ENCODE measurements around the gene COL4A6.

COL4A6 gene

DNA sequence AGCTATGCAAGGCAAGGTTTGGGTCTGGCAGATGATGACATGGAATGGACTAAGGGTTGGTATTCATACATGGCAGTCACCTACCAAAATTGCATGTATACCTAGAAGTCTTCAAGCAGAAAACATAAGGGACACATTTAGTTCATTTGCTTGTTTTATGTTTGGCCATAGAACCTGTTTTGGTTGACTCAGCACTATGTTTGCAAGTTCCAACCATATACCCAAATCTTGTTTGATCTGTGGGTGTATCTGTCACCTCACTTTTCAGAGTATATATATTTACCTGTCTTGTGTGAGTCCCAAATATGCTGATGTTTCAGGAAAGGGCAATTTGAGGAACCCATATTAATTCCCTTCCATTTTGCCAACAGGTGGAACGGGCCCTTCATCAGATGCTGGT lies 307.3 kb downstream of the COL4A6 start:
- H3K27ac Mint-ChIP-seq, result no peak overlapping the region
- H3K36me3 Mint-ChIP-seq (ENCODE audit: low read depth), result peaks cover 62% of the 10 kb centered on the region
- H3K4me3 Mint-ChIP-seq, result no peak overlapping the region
- no peaks in the 10 kb centered on the region for H3K4me1 Mint-ChIP-seq (ENCODE audit: low read depth)
- no peak for DNase-seq
- H3K9me3 Mint-ChIP-seq, result no peaks in the 10 kb centered on the region
- H3K27me3 Mint-ChIP-seq, result peaks cover 19% of the 10 kb centered on the region

DNA sequence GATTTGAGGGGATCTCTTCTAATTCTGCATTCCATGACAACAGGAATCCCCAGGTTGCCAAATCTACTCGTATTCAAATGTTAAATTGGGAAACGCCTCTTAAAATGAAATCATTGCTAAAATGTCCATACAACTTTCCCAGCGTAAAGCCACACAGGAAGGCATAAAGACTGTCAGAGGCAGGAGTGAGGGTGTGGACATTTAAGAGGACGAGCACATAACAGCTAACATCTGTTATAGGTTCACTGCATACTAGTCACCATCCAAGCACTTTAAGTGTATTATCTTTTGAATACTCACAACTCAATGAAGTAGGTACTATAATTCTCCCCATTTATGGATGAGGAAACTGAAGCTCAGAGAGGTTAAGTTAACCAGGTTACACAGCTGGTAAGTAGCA lies 311.1 kb downstream of the COL4A6 start:
- DNase-seq, result no peak
- Mint-ChIP-seq H3K9me3 (no peaks in the 10 kb centered on the region), H3K36me3 (ENCODE audit: low read depth) (peaks cover 30% of the 10 kb centered on the region), H3K27ac (no peak overlapping the region), H3K4me1 (ENCODE audit: low read depth) (no peaks in the 10 kb centered on the region), H3K27me3 (peaks cover 5% of the 10 kb centered on the region), H3K4me3 (no peak overlapping the region)

DNA sequence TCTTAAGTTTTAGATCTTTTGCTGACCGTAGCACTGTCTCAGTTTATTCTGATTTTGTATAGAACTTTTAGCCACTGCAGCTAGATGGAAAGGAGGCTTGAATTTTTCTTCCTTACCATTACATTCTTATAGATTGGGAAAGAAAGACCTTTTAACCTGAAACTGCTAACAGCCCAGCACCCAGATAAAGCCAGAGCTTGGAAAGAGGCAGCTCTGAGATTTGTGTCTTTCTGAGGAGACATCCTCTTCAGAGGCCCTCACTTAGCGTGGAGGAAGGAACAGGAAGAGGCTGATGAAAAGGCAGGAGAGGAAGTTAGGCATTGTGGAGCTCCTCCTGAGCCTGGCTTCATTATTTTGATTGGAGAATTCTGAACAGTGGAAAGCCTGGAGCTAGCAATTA lies 311.6 kb downstream of the COL4A6 start:
- Mint-ChIP-seq H3K27ac (no peak overlapping the region), H3K36me3 (ENCODE audit: low read depth) (peaks cover 27% of the 10 kb centered on the region), H3K4me1 (ENCODE audit: low read depth) (no peaks in the 10 kb centered on the region), H3K4me3 (no peak overlapping the region), H3K27me3 (peaks cover 3% of the 10 kb centered on the region), H3K9me3 (no peaks in the 10 kb centered on the region)
- DNase-seq, result no peak

- Mint-ChIP-seq H3K4me1 (ENCODE audit: low read depth) (no peaks in the 10 kb centered on the region), H3K27me3 (no peaks in the 10 kb centered on the region), H3K4me3 (no peak overlapping the region), H3K27ac (no peak overlapping the region), H3K36me3 (ENCODE audit: low read depth) (peaks cover 12% of the 10 kb centered on the region), H3K9me3 (no peaks in the 10 kb centered on the region)
- no peak for DNase-seq
These were observed 314.4 kb downstream of the COL4A6 start for GRCh38 chrX:108123591-108124366.

DNA sequence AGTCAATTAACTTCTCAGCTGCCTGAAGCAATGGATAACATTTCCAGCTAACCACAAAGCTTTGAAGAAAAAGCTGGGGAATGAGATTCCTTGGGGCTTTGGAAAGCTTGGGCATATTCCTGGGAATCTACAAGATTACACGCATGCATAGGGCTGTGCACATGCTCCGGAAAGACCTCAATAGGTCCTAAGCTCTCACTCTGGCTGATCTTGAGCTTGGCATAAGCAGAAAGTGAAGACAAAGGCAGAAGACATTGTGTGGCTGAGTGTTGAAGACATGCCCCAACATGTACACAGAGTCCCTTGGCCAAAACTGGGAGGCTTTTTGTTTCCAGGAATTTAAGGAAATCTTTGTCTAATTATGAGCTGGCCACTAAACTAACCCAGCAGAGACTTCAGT lies 315.5 kb downstream of the COL4A6 start:
- Mint-ChIP-seq H3K27me3 (no peaks in the 10 kb centered on the region), H3K36me3 (ENCODE audit: low read depth) (peaks cover 8% of the 10 kb centered on the region), H3K4me1 (ENCODE audit: low read depth) (no peaks in the 10 kb centered on the region), H3K27ac (no peak overlapping the region), H3K4me3 (no peak overlapping the region), H3K9me3 (no peaks in the 10 kb centered on the region)
- no peak for DNase-seq

DNA sequence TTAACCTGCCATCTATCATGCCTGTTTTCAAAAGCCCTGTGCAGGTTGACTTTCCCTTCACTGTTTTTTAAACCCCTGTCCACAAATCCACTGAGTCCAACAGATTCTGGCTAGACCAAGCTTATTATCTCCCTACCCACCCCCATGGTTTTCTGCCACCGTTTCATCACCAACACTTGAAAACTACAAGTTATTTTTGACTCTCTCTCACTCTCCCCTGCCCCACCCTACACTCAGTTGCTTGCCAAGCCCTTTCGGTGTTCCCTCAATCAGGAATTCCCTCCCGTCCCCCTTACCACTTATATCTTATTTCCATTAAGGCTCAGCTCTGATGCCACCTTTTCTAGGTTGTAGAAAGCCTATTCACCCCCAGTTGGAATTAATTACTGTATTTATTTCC lies 316.9 kb downstream of the COL4A6 start:
- peaks cover 7% of the 10 kb centered on the region for H3K27me3 Mint-ChIP-seq
- H3K9me3 Mint-ChIP-seq, result no peaks in the 10 kb centered on the region
- H3K4me3 Mint-ChIP-seq, result no peak overlapping the region
- H3K27ac Mint-ChIP-seq, result no peak overlapping the region
- DNase-seq, result no peak
- H3K4me1 Mint-ChIP-seq (ENCODE audit: low read depth), result no peaks in the 10 kb centered on the region
- no peaks in the 10 kb centered on the region for H3K36me3 Mint-ChIP-seq (ENCODE audit: low read depth)

GRCh38 chrX:108117988-108118387 lies 320.2 kb downstream of the COL4A6 start:
- peaks cover 3% of the 10 kb centered on the region for H3K4me1 Mint-ChIP-seq (ENCODE audit: low read depth)
- peaks cover 18% of the 10 kb centered on the region for H3K27me3 Mint-ChIP-seq
- DNase-seq, result no peak
- no peak overlapping the region for H3K27ac Mint-ChIP-seq
- no peaks in the 10 kb centered on the region for H3K36me3 Mint-ChIP-seq (ENCODE audit: low read depth)
- H3K4me3 Mint-ChIP-seq, result no peak overlapping the region
- H3K9me3 Mint-ChIP-seq, result no peaks in the 10 kb centered on the region

- Mint-ChIP-seq H3K27me3 (peaks cover 19% of the 10 kb centered on the region), H3K27ac (no peak overlapping the region), H3K4me1 (ENCODE audit: low read depth) (peaks cover 3% of the 10 kb centered on the region)
These were observed 323.7 kb downstream of the COL4A6 start for GRCh38 chrX:108114541-108114940.

More at GRCh38 chrX:108114541-108114940, 323.7 kb downstream of the COL4A6 start:
- no peak overlapping the region for H3K4me3 Mint-ChIP-seq
- no peak for DNase-seq
- H3K36me3 Mint-ChIP-seq (ENCODE audit: low read depth), result no peaks in the 10 kb centered on the region
- H3K9me3 Mint-ChIP-seq, result no peaks in the 10 kb centered on the region
